ENCODE data around the gene S1PR1. TPM values are rescaled to one million over a fixed set of nuclear protein-coding genes. Genes with fewer than 3 reads are reported as not detected.

The S1PR1 gene
- total and polyA plus RNA-seq, 2 of the 13 experiments (the other 11 are each of a cell fraction or from before 2014, with no cell fraction given), result not detected

GRCh38 chr1:101276818-101277217 is 40.0 kb downstream of the S1PR1 start:
- DNase-seq (ENCODE audit: low spot score), result no peak
- Histone ChIP-seq H3K4me2 (ENCODE audit: low read depth, low read length) (no peak overlapping the region), H3K27me3 (ENCODE audit: control insufficient read depth in 1 of 2, insufficient read depth in 2 of 2, low read length in 2 of 2) (no peaks in the 10 kb centered on the region; a peak in 1 of 5 replicates), H3K36me3 (replicated peaks in 1 of 2; ENCODE audit: control insufficient read depth in 1 of 2, insufficient read depth in 2 of 2, low read length in 2 of 2) (no peaks in the 10 kb centered on the region; a peak in 1 of 5 replicates), H3K27ac (ENCODE audit: extremely low read length, insufficient read depth, low read length) (no peak overlapping the region), H3K4me1 (ENCODE audit: insufficient read depth, low read length) (peaks cover 11% of the 10 kb centered on the region), H4K20me1 (ENCODE audit: insufficient read depth, low read length) (no peaks in the 10 kb centered on the region), H3K9me3 (ENCODE audit: low read length) (no peaks in the 10 kb centered on the region), H3K9ac (ENCODE audit: insufficient read depth, low read depth, low read length) (no peak overlapping the region), H3K79me2 (ENCODE audit: insufficient read depth, low read length) (no peaks in the 10 kb centered on the region), H3K4me3 (replicated peaks in 1 of 3; ENCODE audit: insufficient read depth in 1 of 3, low read depth in 2 of 3, low read length in 3 of 3) (no peak overlapping the region), H2AFZ (ENCODE audit: low read length) (no peak overlapping the region)
- in situ Hi-C loops (cut with HindIII; ENCODE audit: extremely low pct_ligation_motif_present, low pct_unique_long_range_greater_than_20kb) (no loop called here), intact Hi-C loops (cut with micrococcal nuclease; ENCODE audit: unreplicated experiment) (no loop called here)
- ChIA-PET POLR2A (no interaction called here), CTCF (ENCODE audit: low intra/inter-chr PET ratio, low total read pairs) (no interaction called here)
- no peak for FAIRE-seq
- no peak for TF ChIP-seq ZFP37 (CRISPR knock-in tag; IDR thresholded peaks at IDR 0.05; ENCODE audit: borderline replicate concordance)
- no peak for TF ChIP-seq PAX8 (CRISPR knock-in tag; IDR thresholded peaks at IDR 0.05; ENCODE audit: borderline replicate concordance)
- TF ChIP-seq ZSCAN25 (CRISPR knock-in tag; IDR thresholded peaks at IDR 0.05), result no peak
- 77% methylated on average over 6 of the region's 6 CpGs for WGBS (ENCODE audit: low lambda C conversion rate)
- ATAC-seq, result no peak
- BruUV-seq (replicated peaks), result no TSS peak

GRCh38 chr1:101278238-101278637 is 41.4 kb downstream of the S1PR1 start:
- no peaks in the 10 kb centered on the region for H4K20me1 ChIP-seq (ENCODE audit: insufficient read depth, low read length)
- intact Hi-C loops (cut with micrococcal nuclease; ENCODE audit: unreplicated experiment) (no loop called here), in situ Hi-C loops (cut with HindIII; ENCODE audit: extremely low pct_ligation_motif_present, low pct_unique_long_range_greater_than_20kb) (no loop called here)
- no peaks in the 10 kb centered on the region for H3K79me2 ChIP-seq (ENCODE audit: insufficient read depth, low read length)
- no peaks in the 10 kb centered on the region for H3K9me3 ChIP-seq (ENCODE audit: low read length)
- H3K36me3 ChIP-seq (replicated peaks in 1 of 2; ENCODE audit: control insufficient read depth in 1 of 2, insufficient read depth in 2 of 2, low read length in 2 of 2), result no peaks in the 10 kb centered on the region; a peak in 1 of 5 replicates
- no peak overlapping the region for H3K4me3 ChIP-seq (replicated peaks in 1 of 3; ENCODE audit: insufficient read depth in 1 of 3, low read depth in 2 of 3, low read length in 3 of 3)
- no peak for FAIRE-seq
- ChIA-PET POLR2A (no interaction called here), CTCF (ENCODE audit: low intra/inter-chr PET ratio, low total read pairs) (no interaction called here)
- H3K9ac ChIP-seq (ENCODE audit: insufficient read depth, low read depth, low read length), result no peak overlapping the region
- ATAC-seq, result no peak
- no peak overlapping the region for H3K27ac ChIP-seq (ENCODE audit: extremely low read length, insufficient read depth, low read length)
- H3K4me2 ChIP-seq (ENCODE audit: low read depth, low read length), result no peak overlapping the region
- 70% methylated on average over 4 of the region's 4 CpGs for WGBS (ENCODE audit: low lambda C conversion rate)
- H2AFZ ChIP-seq (ENCODE audit: low read length), result no peak overlapping the region
- TF ChIP-seq, protein P1, sequence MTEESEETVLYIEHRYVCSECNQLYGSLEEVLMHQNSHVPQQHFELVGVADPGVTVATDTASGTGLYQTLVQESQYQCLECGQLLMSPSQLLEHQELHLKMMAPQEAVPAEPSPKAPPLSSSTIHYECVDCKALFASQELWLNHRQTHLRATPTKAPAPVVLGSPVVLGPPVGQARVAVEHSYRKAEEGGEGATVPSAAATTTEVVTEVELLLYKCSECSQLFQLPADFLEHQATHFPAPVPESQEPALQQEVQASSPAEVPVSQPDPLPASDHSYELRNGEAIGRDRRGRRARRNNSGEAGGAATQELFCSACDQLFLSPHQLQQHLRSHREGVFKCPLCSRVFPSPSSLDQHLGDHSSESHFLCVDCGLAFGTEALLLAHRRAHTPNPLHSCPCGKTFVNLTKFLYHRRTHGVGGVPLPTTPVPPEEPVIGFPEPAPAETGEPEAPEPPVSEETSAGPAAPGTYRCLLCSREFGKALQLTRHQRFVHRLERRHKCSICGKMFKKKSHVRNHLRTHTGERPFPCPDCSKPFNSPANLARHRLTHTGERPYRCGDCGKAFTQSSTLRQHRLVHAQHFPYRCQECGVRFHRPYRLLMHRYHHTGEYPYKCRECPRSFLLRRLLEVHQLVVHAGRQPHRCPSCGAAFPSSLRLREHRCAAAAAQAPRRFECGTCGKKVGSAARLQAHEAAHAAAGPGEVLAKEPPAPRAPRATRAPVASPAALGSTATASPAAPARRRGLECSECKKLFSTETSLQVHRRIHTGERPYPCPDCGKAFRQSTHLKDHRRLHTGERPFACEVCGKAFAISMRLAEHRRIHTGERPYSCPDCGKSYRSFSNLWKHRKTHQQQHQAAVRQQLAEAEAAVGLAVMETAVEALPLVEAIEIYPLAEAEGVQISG (CRISPR knock-in tag; IDR thresholded peaks at IDR 0.05), result no peak
- TF ChIP-seq, protein P2, sequence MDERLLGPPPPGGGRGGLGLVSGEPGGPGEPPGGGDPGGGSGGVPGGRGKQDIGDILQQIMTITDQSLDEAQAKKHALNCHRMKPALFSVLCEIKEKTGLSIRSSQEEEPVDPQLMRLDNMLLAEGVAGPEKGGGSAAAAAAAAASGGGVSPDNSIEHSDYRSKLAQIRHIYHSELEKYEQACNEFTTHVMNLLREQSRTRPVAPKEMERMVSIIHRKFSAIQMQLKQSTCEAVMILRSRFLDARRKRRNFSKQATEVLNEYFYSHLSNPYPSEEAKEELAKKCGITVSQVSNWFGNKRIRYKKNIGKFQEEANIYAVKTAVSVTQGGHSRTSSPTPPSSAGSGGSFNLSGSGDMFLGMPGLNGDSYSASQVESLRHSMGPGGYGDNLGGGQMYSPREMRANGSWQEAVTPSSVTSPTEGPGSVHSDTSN (CRISPR knock-in tag; IDR thresholded peaks at IDR 0.05), result no peak
- TF ChIP-seq EEA1 (CRISPR knock-in tag; IDR thresholded peaks at IDR 0.05; ENCODE audit: borderline replicate concordance) (no peak), DBP (CRISPR knock-in tag; IDR thresholded peaks at IDR 0.05; ENCODE audit: not compliant biosample characterization) (no peak), HOMEZ (CRISPR knock-in tag; IDR thresholded peaks at IDR 0.05; ENCODE audit: low read depth) (no peak), NRL (CRISPR knock-in tag; IDR thresholded peaks at IDR 0.05; ENCODE audit: borderline replicate concordance) (no peak), ZNF335 (CRISPR knock-in tag; IDR thresholded peaks at IDR 0.05) (no peak), LBX2 (CRISPR knock-in tag; IDR thresholded peaks at IDR 0.05; ENCODE audit: borderline replicate concordance) (no peak)
- H3K27me3 ChIP-seq (ENCODE audit: control insufficient read depth in 1 of 2, insufficient read depth in 2 of 2, low read length in 2 of 2), result no peaks in the 10 kb centered on the region; a peak in 1 of 5 replicates
- no peak for DNase-seq (ENCODE audit: low spot score)
- H3K4me1 ChIP-seq (ENCODE audit: insufficient read depth, low read length), result peaks cover 25% of the 10 kb centered on the region
- no TSS peak for BruUV-seq (replicated peaks)
